Measurements from ENCODE around the gene LNPEP.

LNPEP gene

DNA sequence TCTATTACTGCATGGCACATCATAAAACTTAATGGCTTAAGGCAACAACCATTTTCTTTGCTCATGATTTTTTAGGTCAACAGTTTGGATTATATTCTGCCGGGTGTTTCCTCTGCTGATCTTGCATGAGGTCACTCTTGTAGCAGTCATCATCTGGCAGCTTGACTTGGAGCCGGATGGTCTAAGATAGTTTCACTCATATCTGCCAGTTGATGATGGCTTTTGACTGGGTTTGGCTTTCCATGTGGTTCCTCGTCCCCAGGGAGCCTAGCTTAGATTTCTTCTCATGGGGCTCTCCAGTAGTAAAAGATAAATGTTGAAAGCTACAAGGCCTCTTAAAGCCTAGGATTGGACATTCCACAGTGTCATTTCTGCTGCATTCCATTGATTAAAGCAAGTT, 27.4 kb downstream of the LNPEP start:
- no peak for DNase-seq

DNA sequence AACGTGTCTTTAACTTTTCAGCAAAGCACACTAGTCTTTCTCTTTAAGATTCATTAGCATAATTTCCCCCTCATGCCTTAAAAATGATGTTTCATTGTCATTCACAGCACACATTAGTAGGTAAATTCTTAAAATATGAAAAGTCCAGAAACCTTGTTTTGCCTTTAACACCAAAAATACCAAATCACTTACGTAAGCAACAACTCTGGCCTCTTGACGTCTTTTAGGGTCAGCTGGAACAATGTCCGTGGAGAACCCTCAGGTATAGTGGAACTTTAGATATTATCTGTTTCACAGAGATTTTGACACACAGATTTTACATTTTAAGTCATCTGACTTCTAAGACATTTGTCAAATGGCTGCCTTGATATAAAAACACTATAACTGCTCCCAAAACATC, 30.9 kb downstream of the LNPEP start:
- DNase-seq: no peak

DNA sequence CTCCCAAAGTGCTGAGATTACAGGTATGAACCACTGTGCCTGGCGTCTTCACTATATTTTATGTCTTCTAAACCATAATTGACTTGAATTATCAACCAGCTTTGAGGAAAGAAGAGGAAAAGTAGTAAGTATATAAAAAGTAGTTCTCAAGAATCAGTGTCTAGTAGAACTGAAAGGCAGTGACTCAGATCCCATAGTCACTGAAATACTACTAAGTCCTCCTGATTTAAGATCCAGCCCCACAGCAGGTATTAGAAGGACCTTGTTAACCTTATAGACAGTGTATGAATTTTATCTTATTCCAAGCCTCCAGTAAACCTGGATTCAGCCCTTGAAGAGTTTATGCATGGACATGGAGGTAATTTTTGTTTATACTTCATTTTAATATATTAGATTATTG, 31.5 kb downstream of the LNPEP start:
- DNase-seq: no peak

DNA sequence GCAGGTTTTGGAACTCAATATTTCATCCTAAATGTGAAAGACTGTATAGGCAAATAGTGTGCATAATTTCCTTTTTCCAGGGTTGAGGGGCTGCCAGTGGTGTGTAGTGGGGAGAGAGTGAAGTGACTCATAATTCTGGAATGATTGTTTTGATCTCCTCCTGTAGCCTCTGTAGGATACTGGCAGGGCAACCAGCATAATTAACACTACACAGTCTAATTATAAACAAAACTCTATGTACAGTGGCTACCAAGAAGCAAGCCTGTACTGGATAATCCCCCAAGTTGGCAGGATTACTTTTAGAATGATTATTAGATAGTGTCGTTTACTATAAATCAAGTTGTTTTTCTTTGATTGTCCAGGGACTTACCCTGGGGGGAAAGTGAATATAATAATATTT, 32.2 kb downstream of the LNPEP start:
- no peak for DNase-seq

DNA sequence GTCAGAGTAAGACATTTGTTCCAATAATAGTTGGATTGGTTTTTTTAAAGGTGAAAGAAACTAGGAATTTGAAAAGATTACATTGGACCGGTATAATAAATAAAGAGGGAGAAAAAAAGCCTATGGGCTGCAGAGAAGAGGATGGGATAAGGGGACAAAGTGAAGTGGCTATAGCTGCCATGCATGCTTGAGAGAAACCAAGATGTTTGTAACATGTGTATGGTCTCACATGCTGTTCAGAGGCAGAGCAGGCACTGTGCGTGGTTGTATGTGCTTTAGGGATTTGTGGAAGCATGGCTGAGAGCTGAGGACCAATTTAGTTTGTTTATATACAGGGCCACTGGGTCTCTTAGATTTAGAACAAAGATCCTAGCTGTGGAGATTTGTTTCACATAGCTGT, 32.7 kb downstream of the LNPEP start:
- no peak for DNase-seq

DNA sequence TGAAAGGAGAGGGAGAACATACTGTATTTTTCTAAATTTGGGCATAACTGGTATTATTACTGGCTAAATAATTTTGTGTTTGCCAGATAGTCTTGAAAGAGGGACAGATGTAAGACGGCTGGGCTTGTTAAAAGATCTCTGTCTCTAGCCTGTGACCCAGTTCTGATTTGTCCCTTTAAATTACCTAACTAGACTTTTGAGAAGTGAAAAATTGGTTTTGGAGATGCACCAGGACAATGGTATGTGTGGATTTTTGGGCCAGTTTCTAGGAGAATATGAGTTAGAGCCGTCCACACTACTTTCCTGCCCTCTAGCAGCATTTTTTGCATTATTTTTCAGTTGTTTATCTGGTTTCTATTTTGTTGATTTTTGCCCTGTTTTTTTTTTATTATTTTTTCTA, 33.5 kb downstream of the LNPEP start:
- no peak for DNase-seq

DNA sequence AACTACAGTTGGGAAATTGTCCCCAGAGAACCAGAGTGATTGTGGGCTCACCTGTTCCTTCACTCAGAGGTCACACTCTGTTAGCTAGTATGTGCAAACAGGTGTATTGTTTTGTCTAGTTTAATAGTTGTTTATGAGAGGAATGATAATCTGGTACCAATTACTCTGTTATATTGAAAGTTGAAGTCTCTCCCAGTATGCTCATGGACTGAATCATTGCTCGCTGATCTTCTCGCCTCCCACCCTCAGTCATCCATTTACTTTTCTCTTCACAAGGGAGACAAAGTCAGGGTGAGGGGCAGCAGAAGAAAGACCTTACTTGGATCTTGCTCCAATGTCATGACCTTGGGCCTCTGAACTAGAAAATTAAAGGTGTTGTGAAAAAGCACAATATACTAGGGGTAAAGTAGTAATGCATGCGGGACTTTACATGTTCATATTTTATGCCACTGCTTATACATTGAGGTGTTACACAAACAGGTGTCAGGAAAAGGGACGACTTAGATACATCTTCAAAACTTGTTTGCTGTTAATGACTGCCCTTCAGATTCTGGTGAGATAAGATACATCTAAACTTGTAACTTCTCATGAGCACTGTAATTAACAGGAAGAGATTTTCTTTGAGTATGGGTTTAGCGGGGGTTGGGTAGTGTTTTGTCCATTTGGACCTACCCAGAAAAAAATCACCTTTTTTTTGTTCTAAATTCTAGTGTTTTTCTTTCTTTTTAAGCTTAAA, 36.9 kb downstream of the LNPEP start:
- DNase-seq: no peak

DNA sequence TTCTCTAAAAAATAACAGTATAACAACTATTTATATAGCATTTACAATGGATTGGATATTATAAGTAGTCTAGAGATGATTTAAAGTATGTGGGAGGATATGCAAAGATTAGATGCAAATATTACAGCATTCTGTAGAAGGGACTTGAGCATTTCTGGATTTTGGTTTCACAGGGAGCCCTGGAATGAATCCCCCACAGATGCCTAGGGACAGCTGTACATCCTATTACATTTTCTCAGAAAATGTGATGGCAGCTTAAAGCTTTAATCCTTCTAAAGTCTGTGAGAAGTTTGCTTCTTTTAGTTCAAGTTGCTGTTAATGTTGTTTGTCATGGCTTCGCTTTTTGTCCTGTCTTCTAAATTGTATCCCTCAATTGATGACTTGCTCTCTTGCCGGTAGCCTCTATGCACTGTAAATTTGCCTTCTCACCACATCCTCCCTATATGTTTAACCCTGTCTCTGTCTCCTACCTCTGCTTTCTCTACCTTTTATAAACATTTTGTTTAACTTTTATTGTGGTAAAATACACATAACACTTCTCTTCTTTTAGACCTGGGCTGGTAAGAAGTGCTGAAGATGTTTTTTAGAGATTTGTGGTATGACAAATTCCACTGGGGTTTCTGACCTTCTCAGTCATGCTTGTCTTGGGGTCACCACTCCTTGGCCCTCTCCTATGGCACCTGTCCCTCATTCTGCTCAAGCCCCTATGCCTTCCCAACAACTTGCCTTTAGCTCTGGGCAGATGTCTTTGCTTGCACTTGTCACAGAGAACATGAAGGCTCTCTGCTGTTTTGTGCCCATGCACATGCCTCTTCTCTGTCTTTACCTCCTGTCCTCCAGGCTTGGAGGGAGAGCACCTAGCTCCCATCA, 37.9 kb downstream of the LNPEP start:
- DNase-seq: no peak

DNA sequence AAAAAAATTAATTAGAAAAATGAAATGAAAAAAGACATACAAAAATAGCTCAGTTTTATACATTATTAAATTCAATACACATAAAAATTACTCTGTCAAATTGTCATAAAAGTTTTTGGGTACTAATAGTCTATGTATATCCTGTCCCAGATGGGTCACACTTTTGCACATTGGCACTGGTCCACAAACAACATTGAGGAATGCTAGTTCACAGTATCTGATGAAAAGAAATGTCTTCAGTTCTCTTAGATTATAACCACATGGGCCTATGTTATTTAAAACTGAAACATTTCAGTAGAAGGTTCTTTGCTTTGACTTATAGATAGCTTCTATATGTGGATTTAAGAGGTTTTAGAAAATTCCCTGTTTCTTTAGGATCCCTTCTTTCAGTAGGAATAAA, 39.8 kb downstream of the LNPEP start:
- no peak for DNase-seq

DNA sequence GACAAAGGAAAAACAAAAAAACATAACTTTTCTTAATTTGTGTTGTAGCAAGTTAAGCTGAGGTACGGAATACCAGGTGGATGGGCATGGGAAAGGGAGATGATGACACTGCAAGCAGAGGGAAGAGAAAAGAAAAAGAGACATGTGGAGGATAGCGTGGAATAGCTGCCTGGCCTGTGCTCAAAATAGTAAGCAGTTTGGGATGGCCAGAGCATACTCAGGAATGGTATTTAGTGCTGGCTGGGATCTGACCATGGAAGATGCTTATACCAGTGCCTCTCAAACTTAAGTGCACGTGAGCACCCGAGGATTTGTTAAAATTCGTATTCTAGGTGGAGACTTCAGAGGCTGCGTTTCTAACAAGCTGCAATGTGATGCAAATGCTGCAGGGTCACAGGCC, 41.3 kb downstream of the LNPEP start:
- DNase-seq: no peak

DNA sequence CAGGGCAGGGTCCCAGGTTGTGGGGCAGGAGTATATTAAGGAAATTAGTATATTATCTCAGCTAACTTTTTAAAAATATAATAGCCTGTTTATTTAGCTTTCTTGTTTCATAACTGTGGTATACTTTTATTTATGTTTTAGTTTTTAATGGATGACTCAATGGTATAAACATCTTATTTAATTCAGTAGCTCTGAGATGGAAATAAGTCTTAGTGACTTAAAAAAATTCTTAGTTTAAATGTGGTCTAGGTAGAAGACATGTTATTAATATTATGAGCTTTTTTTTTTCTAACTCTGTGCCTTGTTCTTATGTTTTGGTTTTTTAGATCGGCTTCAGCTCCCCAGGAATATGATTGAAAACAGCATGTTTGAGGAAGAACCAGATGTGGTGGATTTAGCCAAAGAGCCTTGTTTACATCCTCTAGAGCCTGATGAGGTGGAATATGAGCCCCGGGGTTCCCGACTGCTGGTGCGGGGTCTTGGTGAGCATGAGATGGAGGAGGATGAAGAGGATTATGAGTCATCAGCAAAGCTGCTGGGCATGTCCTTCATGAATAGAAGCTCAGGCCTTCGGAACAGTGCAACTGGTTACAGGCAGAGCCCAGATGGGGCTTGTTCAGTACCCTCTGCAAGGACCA, 43.1 kb downstream of the LNPEP start:
- DNase-seq: no peak

DNA sequence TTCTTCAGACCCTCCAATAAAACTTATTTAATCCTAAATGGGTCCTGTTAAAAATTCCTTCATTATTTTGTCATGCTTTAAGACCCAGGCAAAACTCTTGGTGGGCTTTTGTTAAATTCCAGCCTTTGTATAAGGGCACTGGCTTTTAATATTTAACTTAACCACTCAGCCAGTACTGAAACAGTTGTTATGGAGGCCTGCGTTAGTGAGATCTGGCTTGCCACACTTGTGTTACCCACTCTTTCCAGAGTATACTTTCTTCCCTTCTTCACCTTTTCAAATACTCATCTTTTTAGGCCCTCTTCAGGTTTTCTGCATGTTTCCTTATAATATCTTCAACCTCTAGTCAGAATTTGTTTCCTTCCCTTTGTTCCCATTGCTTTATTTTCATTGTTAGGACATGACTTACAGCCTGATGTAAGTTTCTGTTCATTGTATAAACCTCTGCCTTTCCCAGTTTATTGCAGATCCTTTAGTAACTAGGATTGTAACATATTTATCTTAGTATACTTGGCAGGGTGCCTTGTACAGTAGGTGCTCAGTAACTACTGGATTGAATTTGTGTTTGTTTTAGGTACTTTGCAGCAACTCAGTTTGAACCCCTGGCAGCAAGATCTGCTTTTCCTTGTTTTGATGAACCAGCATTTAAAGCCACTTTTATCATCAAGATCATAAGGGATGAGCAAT, 48.8 kb downstream of the LNPEP start:
- DNase-seq: no peak

DNA sequence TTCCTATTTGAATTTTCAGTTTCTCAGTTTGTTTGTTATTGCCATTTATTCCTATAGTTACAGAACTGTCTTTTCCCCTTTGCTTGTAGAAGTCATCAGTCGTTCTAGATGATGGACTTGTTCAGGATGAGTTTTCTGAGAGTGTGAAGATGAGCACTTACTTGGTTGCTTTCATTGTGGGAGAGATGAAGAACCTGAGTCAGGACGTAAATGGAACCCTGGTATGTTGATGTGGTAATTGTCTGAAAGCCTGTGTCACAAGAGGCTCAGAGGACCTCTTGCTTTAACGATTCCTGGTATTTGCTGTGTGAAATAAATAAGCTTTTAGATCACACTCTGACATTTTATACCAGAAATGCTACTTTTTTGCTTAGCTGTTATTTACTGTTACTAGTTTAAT, 50.6 kb downstream of the LNPEP start:
- DNase-seq: no peak

DNA sequence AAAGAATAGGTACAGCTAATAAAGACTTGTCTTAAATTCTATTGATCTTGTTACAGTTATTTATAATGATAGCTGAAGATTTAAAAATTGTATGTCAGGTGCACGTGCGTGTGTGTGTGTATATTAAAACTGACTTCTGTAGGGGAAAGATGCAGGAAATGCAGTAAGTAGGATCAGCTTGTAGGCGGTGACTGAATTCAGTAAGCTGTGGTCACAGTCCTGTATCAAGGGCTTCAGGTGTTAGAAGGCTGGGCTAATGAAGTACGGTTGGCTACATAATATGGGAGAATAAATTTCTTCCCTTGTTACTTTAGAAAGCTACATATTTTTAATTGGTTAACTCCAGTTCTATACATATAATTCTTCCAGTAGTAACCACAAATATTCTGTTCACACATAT, 54.2 kb downstream of the LNPEP start:
- DNase-seq: no peak

DNA sequence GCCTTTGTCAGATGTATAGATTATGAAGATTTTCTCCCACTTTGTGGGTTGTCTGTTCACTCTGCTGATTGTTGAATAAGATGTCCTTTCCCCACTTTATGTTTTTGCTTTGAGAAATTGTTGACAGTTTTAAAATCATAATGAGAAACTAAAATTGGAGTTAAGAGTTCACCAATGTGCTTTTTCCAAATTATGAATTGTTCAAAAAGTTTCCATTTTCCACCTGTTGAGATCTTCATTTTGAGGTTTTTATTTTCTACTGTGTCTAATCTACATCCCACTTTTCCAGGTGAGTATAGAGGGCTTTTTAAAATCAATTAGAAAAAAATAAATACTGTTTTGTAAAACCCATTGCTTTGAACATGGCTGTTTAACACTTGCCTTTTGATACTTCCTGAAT, 55.8 kb downstream of the LNPEP start:
- DNase-seq: no peak

DNA sequence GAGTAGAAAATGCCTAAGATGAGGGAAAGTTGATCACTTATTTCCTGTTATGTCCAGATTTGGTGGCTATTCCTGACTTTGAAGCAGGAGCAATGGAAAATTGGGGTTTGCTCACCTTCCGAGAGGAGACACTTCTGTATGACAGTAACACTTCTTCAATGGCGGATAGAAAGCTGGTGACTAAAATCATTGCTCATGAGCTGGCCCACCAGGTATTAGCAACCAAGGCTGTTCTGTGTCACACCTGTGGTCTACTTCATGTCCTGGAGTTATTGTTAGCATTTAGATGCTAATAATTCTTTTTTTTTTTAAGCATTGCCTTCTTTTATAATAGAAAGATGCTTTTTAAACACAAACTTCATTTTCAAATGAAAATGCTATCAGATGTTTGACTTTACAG, 57.9 kb downstream of the LNPEP start:
- DNase-seq: no peak

DNA sequence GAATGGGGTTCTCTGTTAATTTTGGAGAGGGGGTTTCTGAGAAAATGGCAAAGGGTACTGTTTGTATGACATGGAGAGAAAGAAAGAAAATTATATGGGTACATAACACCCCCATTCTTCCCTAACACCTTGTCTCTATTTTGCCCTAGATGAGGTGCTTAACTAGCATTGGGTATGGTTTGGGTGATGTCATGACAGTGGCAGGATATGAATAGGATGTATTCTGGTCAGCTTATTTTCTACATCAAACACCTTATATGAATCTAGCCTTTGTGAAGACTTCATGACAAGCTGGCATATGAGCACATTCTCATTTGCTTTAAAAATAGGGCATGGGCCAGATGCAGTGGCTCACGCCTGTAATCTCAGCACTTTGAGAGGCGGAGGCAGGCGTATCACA, 58.6 kb downstream of the LNPEP start:
- DNase-seq: no peak

DNA sequence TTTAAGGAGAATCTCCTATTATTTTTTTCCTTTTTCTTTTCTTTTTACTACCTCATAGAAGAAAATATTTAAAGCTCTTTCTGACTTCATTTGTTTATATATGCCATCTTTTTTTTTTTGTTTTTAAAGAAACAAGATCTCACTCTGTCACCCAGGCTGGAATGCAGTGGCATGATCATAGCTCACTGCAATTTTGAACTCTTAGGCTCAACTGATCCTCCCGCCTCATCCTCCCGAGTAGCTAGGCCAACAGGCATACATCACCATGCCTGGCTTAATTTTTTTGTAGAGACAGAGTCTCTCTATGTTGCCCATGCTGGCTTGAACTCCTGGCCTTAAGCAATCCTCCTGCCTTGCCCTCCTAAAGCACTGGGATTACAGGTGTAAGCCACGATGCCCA, 59.5 kb downstream of the LNPEP start:
- no peak for DNase-seq

DNA sequence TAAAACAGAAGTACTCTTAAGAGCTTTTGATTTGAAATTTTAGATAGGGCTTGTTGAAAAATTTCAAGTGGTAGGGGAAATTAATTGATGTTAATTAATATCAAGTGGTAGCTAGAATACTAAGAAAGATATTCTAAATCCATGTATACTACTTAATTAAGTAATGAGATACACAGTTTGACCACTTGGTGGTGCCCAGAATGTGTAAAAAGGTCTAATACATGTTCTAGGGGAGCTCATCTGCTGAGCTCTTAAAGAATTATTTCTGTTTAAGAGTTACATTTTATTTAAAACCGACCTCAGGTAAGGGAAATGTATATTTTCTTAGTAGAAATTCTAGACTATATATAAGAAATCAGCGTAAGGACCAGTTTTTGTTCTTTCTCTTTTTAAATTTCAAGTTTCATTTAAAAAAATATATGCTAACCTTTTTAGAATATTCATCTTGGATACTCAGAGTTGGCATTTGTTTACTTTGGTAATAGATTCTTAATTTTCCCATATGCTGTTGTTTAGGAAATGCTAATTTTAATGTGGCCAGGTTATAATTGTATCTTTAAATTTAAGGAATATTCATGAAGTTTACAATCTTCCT, 61.5 kb downstream of the LNPEP start:
- DNase-seq: no peak

DNA sequence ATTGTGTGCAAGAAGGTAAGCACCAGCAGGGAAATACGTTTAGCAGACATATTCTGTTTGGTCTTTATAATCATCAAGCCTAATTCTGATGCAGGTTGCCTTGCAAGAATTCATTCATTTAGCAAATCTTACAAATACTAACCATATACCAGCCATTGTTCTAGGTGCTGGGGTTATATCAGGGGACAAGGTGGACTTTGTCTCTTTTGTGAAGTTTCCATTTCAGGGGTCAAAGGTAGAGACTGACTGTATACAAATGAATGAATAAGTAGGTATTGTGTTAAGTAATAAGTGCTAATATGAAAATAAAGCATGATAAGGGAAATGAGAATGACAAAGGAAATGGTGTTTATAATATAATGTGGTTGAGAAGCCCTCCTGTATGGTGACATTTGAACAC, 64.0 kb downstream of the LNPEP start:
- no peak for DNase-seq

DNA sequence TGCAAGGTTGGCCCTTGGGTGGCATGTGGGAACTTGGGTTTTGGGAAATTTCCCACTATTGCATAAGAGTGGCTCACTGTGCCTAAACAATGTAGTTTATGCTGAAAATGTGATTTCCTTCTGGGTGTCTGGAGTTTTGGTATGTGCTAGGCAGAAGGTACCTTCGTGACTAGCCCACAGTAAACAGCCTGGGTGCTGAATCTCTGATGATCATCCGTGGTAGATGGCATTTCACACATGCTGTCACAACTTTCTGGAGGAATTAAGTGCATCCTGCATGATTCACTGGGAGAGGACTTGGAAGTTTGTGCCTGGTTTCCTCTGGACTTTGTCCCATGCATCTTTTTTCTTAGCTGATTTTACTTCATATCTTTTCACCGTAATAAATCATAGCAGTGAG, 64.5 kb downstream of the LNPEP start:
- no peak for DNase-seq

DNA sequence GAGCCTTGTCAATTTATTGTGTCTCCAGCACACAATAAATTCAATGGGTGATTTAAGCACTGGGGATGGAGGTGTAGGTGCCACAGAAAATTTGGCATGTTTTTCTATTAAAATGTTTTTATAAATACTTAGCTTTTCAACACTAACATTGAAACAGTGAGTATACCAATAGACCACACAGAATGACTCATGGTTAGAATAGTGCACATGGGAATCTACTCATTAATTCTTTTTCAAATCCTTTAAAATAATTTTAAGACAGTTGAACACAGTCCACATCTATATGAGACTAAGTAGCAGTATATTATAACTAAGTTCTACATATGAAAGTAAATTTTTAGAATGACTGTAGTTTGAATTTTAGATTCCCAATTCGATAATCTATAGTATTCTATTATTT, 67.1 kb downstream of the LNPEP start:
- no peak for DNase-seq

DNA sequence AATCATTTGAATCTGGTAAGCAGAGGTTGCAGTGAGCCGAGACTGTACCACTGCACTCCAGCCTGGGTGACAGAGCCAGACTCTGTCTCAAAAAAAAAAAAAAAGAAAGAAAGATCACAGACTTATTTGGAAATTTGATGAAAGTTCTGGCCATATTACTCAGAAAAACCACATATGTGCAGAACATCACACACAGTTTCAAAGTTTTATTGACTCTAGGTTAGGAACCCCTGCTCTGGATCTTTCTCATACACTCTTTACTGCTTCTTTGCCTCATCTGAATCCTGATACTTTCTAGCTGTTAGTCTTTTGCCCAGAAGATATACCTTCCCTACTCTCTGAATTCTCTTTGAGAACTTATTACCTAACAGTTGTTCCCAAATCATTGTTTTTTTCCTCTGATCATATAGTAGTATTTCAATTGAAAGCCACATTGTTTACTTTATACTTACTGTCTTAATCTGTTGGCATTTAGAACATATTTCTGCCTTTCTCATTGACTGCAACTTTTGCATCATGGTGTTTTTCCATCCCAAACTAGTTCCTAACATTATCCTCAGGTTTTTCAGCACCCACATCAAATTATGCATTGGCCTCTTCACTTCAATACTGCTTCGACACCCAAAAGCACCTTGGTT, 68.7 kb downstream of the LNPEP start:
- DNase-seq: no peak
